K562 (cell line): ENCODE results near the gene CACNA1C. TPM values are rescaled to one million over a fixed set of nuclear protein-coding genes. Genes with fewer than 3 reads are reported as not detected.

ENCODE experiments used
- ATAC-seq: fragments of 200-7000 bp; cut with Tn5 transposase; 3 replicates; pipeline ENCODE4 v1.9.1; 2020; ENCODE audit warnings: moderate library complexity
- BruUV-seq: library from RNA; stranded (reverse); fragments of 400-500 nt; replicated peaks from 2 replicates; lab custom pipeline; 2021; lab: Mats Ljungman, UMichigan
- CTCF ChIA-PET: fragments of 300-600 bp; formaldehyde crosslinking; extraction: SDS; loops from one replicate; lab custom pipeline; 2021; ENCODE audit warnings: low intra/inter-chr PET ratio; lab: Yijun Ruan, JAX
- POLR2A ChIA-PET: fragments of 300-600, 350-650 bp; sonication (Branson Sonifier 250); formaldehyde crosslinking; extraction: SDS; loops from one replicate; lab custom pipeline; 2021; ENCODE audit warnings: antibody characterized with exemption, inconsistent platforms; lab: Yijun Ruan, JAX
- DNase-seq, 4 experiments: peaks; one replicate each; pipeline versions ENCODE4 v3.0.0 to v3.0.0-alpha.2; 2011 to 2018; ENCODE audit warnings: low spot score in 3 of 4, mixed read lengths in 3 of 4; ENCODE audit errors: extremely low read depth in 1 of 4
- FAIRE-seq: peaks from 2 replicates; lab custom pipeline; 2011; peaks lifted over from hg19 to GRCh38; lab: Jason Lieb, UNC
- H2AFZ ChIP-seq: 2 replicates; pipeline ENCODE4 v1.6.0; 2011; ENCODE audit warnings: low read depth, low read length, control low read depth, inconsistent platforms
- H3K27ac ChIP-seq: fragments of 200-600 bp; 3 replicates; pipeline ENCODE4 v1.8.0; 2011; ENCODE audit warnings: low read depth, mild to moderate bottlenecking, control low read depth, inconsistent platforms, low read length, moderate library complexity, mixed read lengths; ENCODE audit errors: extremely low read depth
- H3K27me3 ChIP-seq, 2 experiments: fragments of 300-600 bp in 1 of 2; 2 replicates in 1 of 2; 3 replicates in 1 of 2; pipeline versions ENCODE4 v1.6.0 to v1.8.0; 2011; ENCODE audit warnings: inconsistent platforms in 2 of 2, low read length in 2 of 2, mild to moderate bottlenecking in 1 of 2, mixed read lengths in 1 of 2, moderate library complexity in 1 of 2; ENCODE audit not compliant: control insufficient read depth in 2 of 2, insufficient read depth in 2 of 2
- H3K36me3 ChIP-seq: fragments of 300-600 bp; 3 replicates; pipeline ENCODE4 v1.8.0; 2011; ENCODE audit warnings: mild to moderate bottlenecking, low read length, inconsistent platforms; ENCODE audit not compliant: control insufficient read depth, insufficient read depth
- H3K4me1 ChIP-seq, 2 experiments: fragments of 200-600 bp in 1 of 2; replicated peaks in 1 of 2; 2 replicates in 1 of 2; 3 replicates in 1 of 2; pipeline versions ENCODE4 v1.5.1 to v1.8.0; 2011; ENCODE audit warnings: inconsistent platforms in 2 of 2, low read length in 2 of 2, mild to moderate bottlenecking in 1 of 2, mixed read lengths in 1 of 2, moderate library complexity in 1 of 2; ENCODE audit not compliant: control insufficient read depth in 2 of 2, insufficient read depth in 2 of 2
- H3K4me2 ChIP-seq: 2 replicates; pipeline ENCODE4 v1.6.1; 2011; ENCODE audit warnings: low read length, control low read depth, inconsistent platforms, mixed read lengths; ENCODE audit not compliant: insufficient read depth
- H3K4me3 ChIP-seq: fragments of 200-600 bp; sonication (generic), shearing (Covaris generic); 2 replicates; pipeline ENCODE4 v1.5.1; 2016; ENCODE audit warnings: control low read depth, inconsistent platforms
- H3K79me2 ChIP-seq: fragments of 200-600 bp; 3 replicates; pipeline ENCODE4 v1.8.0; 2011; ENCODE audit warnings: low read length, inconsistent platforms; ENCODE audit not compliant: control insufficient read depth, insufficient read depth
- H3K9ac ChIP-seq, 2 experiments: 2 replicates each; pipeline versions ENCODE4 v1.6.0 to v1.6.1; 2011; ENCODE audit warnings: low read depth in 2 of 2, low read length in 2 of 2, control low read depth in 1 of 2, inconsistent platforms in 1 of 2, mild to moderate bottlenecking in 1 of 2, mixed read lengths in 1 of 2; ENCODE audit not compliant: insufficient read depth in 1 of 2
- H3K9me1 ChIP-seq: one replicate; pipeline ENCODE4 v1.6.0; 2011; ENCODE audit warnings: inconsistent platforms, mild to moderate bottlenecking, low read length, moderate library complexity; ENCODE audit not compliant: control insufficient read depth, insufficient read depth
- H3K9me3 ChIP-seq: replicated peaks from 2 replicates; pipeline ENCODE4 v1.5.1; 2011; ENCODE audit warnings: low read depth, low read length, inconsistent platforms; ENCODE audit not compliant: control insufficient read depth, insufficient read depth
- H4K20me1 ChIP-seq: replicated peaks from 2 replicates; pipeline ENCODE4 v1.6.1; 2011; ENCODE audit warnings: low read length, inconsistent platforms, mixed read lengths; ENCODE audit not compliant: control insufficient read depth, insufficient read depth
- HEY1 ChIP-seq: fragments of 250-450 bp; sonication (Bioruptor Pico); IDR thresholded peaks from 2 replicates; pipeline ENCODE4 v1.5.0; 2020; ENCODE audit warnings: mild to moderate bottlenecking, moderate library complexity, borderline replicate concordance
- NONO ChIP-seq, 2 experiments: fragments of 200-400 bp in 1 of 2; fragments of 450-650 bp in 1 of 2; formaldehyde crosslinking in 1 of 2; IDR thresholded peaks; 2 replicates each; pipeline ENCODE4 v1.6.1; 2017; ENCODE audit warnings: low read depth in 2 of 2, mild to moderate bottlenecking in 2 of 2, moderate library complexity in 2 of 2, low read length in 1 of 2
- RBM15 ChIP-seq: fragments of 200-400 bp; formaldehyde crosslinking; IDR thresholded peaks from 2 replicates; pipeline ENCODE4 v1.6.1; 2018; ENCODE audit warnings: mild to moderate bottlenecking, low read length, moderate library complexity; ENCODE audit not compliant: insufficient read depth
- SMAD4 ChIP-seq: fragments of 250-450 bp; sonication (Bioruptor Pico); conservative IDR thresholded peaks from 2 replicates; pipeline ENCODE4 v1.8.0; 2021; ENCODE audit warnings: inconsistent platforms, mild to moderate bottlenecking, moderate library complexity
- TCF3 ChIP-seq: sonication (generic); formaldehyde crosslinking; IDR thresholded peaks from 2 replicates; pipeline ENCODE4 v1.4.0; 2020; ENCODE audit warnings: mild to moderate bottlenecking, missing genetic modification reagents
- YBX1 ChIP-seq: fragments of 450-650 bp; IDR thresholded peaks from 2 replicates; pipeline ENCODE4 v1.7.1; 2016; ENCODE audit warnings: mild to moderate bottlenecking
- ZNF133 ChIP-seq: fragments of 250-450 bp; sonication (Bioruptor Pico); IDR thresholded peaks from 2 replicates; pipeline ENCODE4 v1.4.0; 2020; ENCODE audit warnings: mild to moderate bottlenecking
- ZNF696 ChIP-seq: fragments of 250-450 bp; sonication (Bioruptor Pico); conservative IDR thresholded peaks from 2 replicates; pipeline ENCODE4 v1.4.0; 2020; ENCODE audit warnings: mild to moderate bottlenecking, moderate library complexity
- ZSCAN29 ChIP-seq: fragments of 450-650 bp; IDR thresholded peaks from 2 replicates; pipeline ENCODE4 v1.6.1; 2017
- WGBS: fragments of 100-300 bp; shearing (Covaris generic); methylation state at CpG from one replicate; pipeline ENCODE4 v1.1.6; 2016; ENCODE audit warnings: low coverage, mixed read lengths; ENCODE audit not compliant: insufficient coverage; ENCODE audit errors: missing lambda C conversion rate; 5-methylcytosine and 5-hydroxymethylcytosine counted together
- in situ Hi-C: fragments of 300-500 bp; cut with MboI; formaldehyde crosslinking; loops from 4 replicates; pipeline ENCODE4 v1.15.0; 2018; ENCODE audit warnings: inconsistent platforms, mixed read lengths
- intact Hi-C: fragments of 100-400 bp; cut with micrococcal nuclease; formaldehyde crosslinking; loops from 2 replicates; pipeline ENCODE4 v1.14.2; 2022
- polyA plus RNA-seq, 8 experiments: library from polyadenylated mRNA; depleted of rRNA in 4 of 8; stranded (reverse) in 5 of 8; unstranded in 3 of 8; fragments of >200 nt; fragmentation: Nextera tagmentation in 2 of 8; fragmentation: Illumina TruSeq in 1 of 8; extraction: Ambion mirVana in 2 of 8; extraction: Trizol in 1 of 8; gene quantifications; 2 replicates each; pipeline versions ENCODE4 v1.2.1 to v1.2.3, GENCODE V29; 2011 to 2014; ENCODE audit warnings: inconsistent platforms in 1 of 8, missing spikeins in 1 of 8
- total RNA-seq, 7 experiments: library from RNA; depleted of rRNA in 6 of 7; stranded (reverse); fragments of >200 nt in 6 of 7; fragmentation: Illumina TruSeq in 2 of 7; extraction: Trizol in 2 of 7; gene quantifications; 2 replicates each; pipeline versions ENCODE4 v1.2.1 to v1.2.3, GENCODE V29; 2011 to 2021; ENCODE audit warnings: low replicate concordance in 1 of 7
- TF ChIP-seq, protein P1 (sequence below): fragments of 250-450 bp; sonication (Bioruptor Pico); IDR thresholded peaks from 2 replicates; pipeline ENCODE4 v1.4.0; 2020; ENCODE audit warnings: mild to moderate bottlenecking

Gene CACNA1C
- total and polyA plus RNA-seq, 9 of the 15 experiments (the other 6 are each of a cell fraction or from before 2014, with no cell fraction given): not detected

DNA sequence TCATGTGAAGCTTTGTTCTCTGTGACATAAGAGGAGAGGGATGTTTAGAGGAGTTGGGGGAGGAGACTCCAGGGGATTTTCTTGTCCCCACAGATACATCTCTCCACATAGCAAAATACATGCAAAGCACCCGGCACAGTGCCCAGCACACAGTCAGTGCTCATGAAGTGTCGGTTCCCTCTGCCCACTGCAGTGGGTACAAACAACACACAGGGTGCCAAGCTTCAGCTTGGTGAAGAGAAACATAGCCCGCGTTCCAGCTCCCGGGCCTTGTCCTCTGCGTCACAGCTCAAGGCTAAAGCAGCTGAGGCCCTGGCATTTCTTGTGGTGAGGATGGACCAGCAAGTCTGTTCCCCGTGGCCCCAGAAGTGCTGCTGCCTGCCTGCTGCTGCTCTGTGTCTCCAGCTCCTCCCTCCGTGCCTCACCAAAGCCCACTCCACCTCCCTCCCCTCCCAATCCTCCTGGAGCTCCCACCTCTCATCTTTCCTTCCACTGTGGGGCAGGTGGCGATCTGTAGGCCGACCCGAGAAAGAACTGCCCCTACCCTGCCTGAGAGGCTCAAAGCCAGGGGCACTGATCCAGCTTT lies 685.0 kb downstream of the CACNA1C start:
- Histone ChIP-seq H3K27me3 (peaks cover 0 to 20% of the 10 kb centered on the region in 2 experiments; a peak in 3 of 5 replicates), H3K36me3 (no peaks in the 10 kb centered on the region), H3K27ac (no peak overlapping the region), H3K4me3 (no peak overlapping the region), H3K4me1 (no peaks in the 10 kb centered on the region), H2AFZ (no peak overlapping the region), H3K9me3 (no peaks in the 10 kb centered on the region), H3K9me1 (no peaks in the 10 kb centered on the region), H4K20me1 (no peaks in the 10 kb centered on the region; the same call in 1 of the 2 replicates), H3K79me2 (no peaks in the 10 kb centered on the region), H3K9ac (no peak overlapping the region), H3K4me2 (no peak overlapping the region)
- ATAC-seq (no peak), DNase-seq (no peak), FAIRE-seq (no peak)
- POLR2A ChIA-PET: interaction anchor here (1.1 kb wide), 1 partner anchor 11 kb away, joined by 3 read pairs; no protein-coding TSS in a partner anchor
- no TSS peak for BruUV-seq
- 0% methylated on average over 6 of the region's 11 CpGs for WGBS
- in situ Hi-C loops: no loop called here
- CTCF ChIA-PET: no interaction called here
- intact Hi-C loops: no loop called here
- TF ChIP-seq ZNF133 (no peak), ZSCAN29 (no peak), ZNF696 (CRISPR knock-in tag) (no peak), TCF3 (no peak), SMAD4 (no peak), NONO (IDR thresholded peaks at IDR 0.05; ENCODE audit: low read depth in 2 of 2, low read length in 1 of 2) (no peak), RBM15 (no peak), HEY1 (CRISPR knock-in tag) (no peak), YBX1 (no peak)
- TF ChIP-seq, protein P1, sequence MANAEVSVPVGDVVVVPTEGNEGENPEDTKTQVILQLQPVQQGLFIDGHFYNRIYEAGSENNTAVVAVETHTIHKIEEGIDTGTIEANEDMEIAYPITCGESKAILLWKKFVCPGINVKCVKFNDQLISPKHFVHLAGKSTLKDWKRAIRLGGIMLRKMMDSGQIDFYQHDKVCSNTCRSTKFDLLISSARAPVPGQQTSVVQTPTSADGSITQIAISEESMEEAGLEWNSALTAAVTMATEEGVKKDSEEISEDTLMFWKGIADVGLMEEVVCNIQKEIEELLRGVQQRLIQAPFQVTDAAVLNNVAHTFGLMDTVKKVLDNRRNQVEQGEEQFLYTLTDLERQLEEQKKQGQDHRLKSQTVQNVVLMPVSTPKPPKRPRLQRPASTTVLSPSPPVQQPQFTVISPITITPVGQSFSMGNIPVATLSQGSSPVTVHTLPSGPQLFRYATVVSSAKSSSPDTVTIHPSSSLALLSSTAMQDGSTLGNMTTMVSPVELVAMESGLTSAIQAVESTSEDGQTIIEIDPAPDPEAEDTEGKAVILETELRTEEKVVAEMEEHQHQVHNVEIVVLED: no peak
